Activated T-helper 2 cell treated with anti-CD3 and anti-CD28 coated beads, Interferon-gamma antibody, Interleukin-2, Interleukin-4, amounts not matched to agents 10 μg/mL and 5 μg/mL and 100 μg/mL, durations not matched to agents 14 hours and 24 hours and 36 hours (primary cell): ENCODE data around the gene SPATA31A5. TPM values are rescaled to one million over a fixed set of nuclear protein-coding genes. Genes with fewer than 3 reads are reported as not detected.
"Not testable (repeated sequence)": the region's sequence is repeated elsewhere in the genome, so short reads cannot be mapped to it uniquely, and the experiment has no call there.

ENCODE experiments used
- DNase-seq: peaks from one replicate; pipeline ENCODE4 v3.0.0; 2021; ENCODE audit warnings: low spot score
- H3K27ac Mint-ChIP-seq: one replicate; pipeline ENCODE4 v1.8.0; 2021; ENCODE audit warnings: mixed read lengths
- H3K27me3 Mint-ChIP-seq: one replicate; pipeline ENCODE4 v1.8.0; 2021; ENCODE audit warnings: low read depth, mixed read lengths
- H3K36me3 Mint-ChIP-seq: one replicate; pipeline ENCODE4 v1.8.0; 2021; ENCODE audit warnings: low read depth, mixed read lengths
- H3K4me1 Mint-ChIP-seq: one replicate; pipeline ENCODE4 v1.8.0; 2021; ENCODE audit warnings: low read depth, mixed read lengths
- H3K4me3 Mint-ChIP-seq: one replicate; pipeline ENCODE4 v1.8.0; 2021; ENCODE audit warnings: low read depth, mild to moderate bottlenecking, moderate library complexity, mixed read lengths
- H3K9me3 Mint-ChIP-seq: one replicate; pipeline ENCODE4 v1.8.0; 2021; ENCODE audit warnings: mixed read lengths
- intact Hi-C: fragments of 100-400 bp; cut with micrococcal nuclease; formaldehyde crosslinking; loops from one replicate; pipeline ENCODE4 v1.15.1; 2023
- total RNA-seq: library from RNA; stranded (reverse); gene quantifications from 2 replicates; pipeline ENCODE4 v1.2.3, GENCODE V29; 2022

Gene SPATA31A5
- total RNA-seq: not detected in 2 replicates

- H3K4me1 Mint-ChIP-seq, intact Hi-C loops, H3K4me3 Mint-ChIP-seq, DNase-seq, H3K36me3 Mint-ChIP-seq, H3K27ac Mint-ChIP-seq, H3K9me3 Mint-ChIP-seq, H3K27me3 Mint-ChIP-seq: not testable (repeated sequence)
Observed at GRCh38 chr9:60914107-60914506, at the start of gene SPATA31A5. TSS of gene SPATA31A5 (plus strand) at chr9:60914407. CDS start at chr9:60914436, 29 bp downstream.

DNA sequence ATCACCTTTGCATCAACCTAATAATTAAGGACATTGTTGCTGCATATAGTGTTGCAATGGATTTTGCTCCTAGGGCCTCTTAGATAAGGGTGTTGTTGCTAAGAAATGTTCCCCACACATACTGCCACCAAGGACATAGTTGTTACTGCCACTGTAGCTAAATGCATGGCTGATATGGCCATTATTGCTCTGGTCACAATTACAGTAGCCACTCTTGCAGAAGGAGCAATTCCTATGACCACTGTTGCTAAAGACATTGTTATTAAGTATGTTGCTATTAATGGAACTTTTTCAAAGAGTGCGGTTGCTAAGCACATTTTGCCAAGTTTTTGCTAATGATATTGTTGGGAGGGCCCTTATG, 48.8 kb downstream of the SPATA31A5 start:
- H3K27ac Mint-ChIP-seq, DNase-seq, intact Hi-C loops, H3K36me3 Mint-ChIP-seq, H3K4me1 Mint-ChIP-seq, H3K4me3 Mint-ChIP-seq, H3K9me3 Mint-ChIP-seq, H3K27me3 Mint-ChIP-seq: not testable (repeated sequence)

- not testable (repeated sequence) for H3K4me3 Mint-ChIP-seq, H3K27me3 Mint-ChIP-seq, H3K36me3 Mint-ChIP-seq
Observed at GRCh38 chr9:60966382-60966781, 52.2 kb downstream of the SPATA31A5 start.

More at GRCh38 chr9:60966382-60966781, 52.2 kb downstream of the SPATA31A5 start:
- H3K4me1 Mint-ChIP-seq, H3K9me3 Mint-ChIP-seq, DNase-seq, intact Hi-C loops, H3K27ac Mint-ChIP-seq: not testable (repeated sequence)
